Suprapubic skin (tissue), 4 donors: ENCODE data around the gene AGPS. TPM values are rescaled to one million over a fixed set of nuclear protein-coding genes. Genes with fewer than 3 reads are reported as not detected.
"Not testable (repeated sequence)": the region's sequence is repeated elsewhere in the genome, so short reads cannot be mapped to it uniquely, and the experiment has no call there.

ENCODE experiments used
- DNase-seq, 2 donors: peaks; one replicate each; pipeline ENCODE4 v3.0.0-alpha.2; 2019; ENCODE audit warnings: low spot score in 2 of 2
- H3K27ac ChIP-seq: fragments of 200-600 bp; sonication (generic); one replicate; pipeline ENCODE4 v1.5.1; 2019
- H3K27me3 ChIP-seq: fragments of 200-600 bp; sonication (generic); one replicate; pipeline ENCODE4 v1.5.1; 2019
- H3K36me3 ChIP-seq: fragments of 200-600 bp; sonication (generic); one replicate; pipeline ENCODE4 v1.5.1; 2019
- H3K4me1 ChIP-seq: fragments of 200-600 bp; sonication (generic); one replicate; pipeline ENCODE4 v1.5.1; 2019
- H3K4me3 ChIP-seq: fragments of 200-600 bp; sonication (generic); one replicate; pipeline ENCODE4 v1.5.1; 2019; ENCODE audit warnings: mild to moderate bottlenecking
- H3K9me3 ChIP-seq: fragments of 200-600 bp; sonication (generic); one replicate; pipeline ENCODE4 v1.5.1; 2019
- CTCF ChIP-seq, 2 donors: fragments of 200-600 bp in 1 of 2; fragments of 450-650 bp in 1 of 2; sonication (generic) in 1 of 2; IDR thresholded peaks; one replicate each; pipeline ENCODE4 v1.5.1; 2016 to 2019; ENCODE audit warnings: antibody characterized with exemption in 2 of 2, mild to moderate bottlenecking in 1 of 2, moderate library complexity in 1 of 2
- EP300 ChIP-seq: sonication (generic); formaldehyde crosslinking; IDR thresholded peaks from one replicate; pipeline ENCODE4 v1.6.1; 2017; ENCODE audit warnings: antibody characterized with exemption
- POLR2A ChIP-seq, 2 donors: fragments of 450-650 bp; IDR thresholded peaks; one replicate each; pipeline ENCODE4 v1.6.1; 2017; ENCODE audit warnings: antibody characterized with exemption in 2 of 2, mild to moderate bottlenecking in 2 of 2, moderate library complexity in 2 of 2
- POLR2AphosphoS5 ChIP-seq, 3 donors: sonication (generic); formaldehyde crosslinking; IDR thresholded peaks; one replicate each; pipeline ENCODE4 v1.6.1; 2017; ENCODE audit warnings: antibody characterized with exemption in 3 of 3
- WGBS: methylation state at CpG from one replicate; pipeline ENCODE4 v1.1.5; 2018; 5-methylcytosine and 5-hydroxymethylcytosine counted together
- total RNA-seq, 4 donors: library from RNA; depleted of rRNA; stranded (reverse); fragments of >200 nt; gene quantifications; one replicate each; pipeline ENCODE4 v1.1.0, GENCODE V29; 2016

Gene AGPS
- total RNA-seq, 4 donors from 2014 or later = 10.9 to 19.4 (median 13.9) TPM

GRCh38 chr2:177406182-177406581 is 13.6 kb downstream of the AGPS start:
- TF ChIP-seq POLR2AphosphoS5 (IDR thresholded peaks at IDR 0.05) (no peak), CTCF (IDR thresholded peaks at IDR 0.05) (no peak), POLR2A (IDR thresholded peaks at IDR 0.05) (no peak), EP300 (no peak)
- H3K9me3 ChIP-seq = no peaks in the 10 kb centered on the region
- H3K27ac ChIP-seq = no peak overlapping the region
- no peak overlapping the region for H3K4me3 ChIP-seq
- no peaks in the 10 kb centered on the region for H3K27me3 ChIP-seq
- peaks cover 17% of the 10 kb centered on the region for H3K4me1 ChIP-seq
- H3K36me3 ChIP-seq = no peaks in the 10 kb centered on the region
- no peak for DNase-seq
- WGBS = 95% methylated on average over 1 of the region's 1 CpG

GRCh38 chr2:177407031-177407430 is 14.5 kb downstream of the AGPS start:
- H3K4me3 ChIP-seq = no peak overlapping the region

DNA sequence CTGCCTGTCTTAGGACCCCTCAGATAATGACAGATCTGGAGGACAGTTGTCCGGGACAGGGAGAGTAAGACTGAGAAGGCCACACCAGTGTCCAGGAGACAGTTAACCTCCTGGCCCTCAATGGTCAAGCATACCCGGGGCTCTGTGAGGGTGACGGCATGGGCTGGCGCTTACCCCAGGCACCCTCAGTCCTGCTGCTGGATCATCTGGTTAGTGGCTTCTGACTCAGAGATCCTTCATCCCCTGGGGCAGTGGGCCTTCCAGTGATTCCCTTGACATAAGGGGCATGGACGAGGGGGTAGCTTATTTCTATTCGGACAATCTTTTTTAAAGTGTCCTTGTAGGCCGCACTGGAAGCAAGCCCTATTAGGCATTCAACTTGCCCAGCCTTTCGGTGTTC is 18.1 kb downstream of the AGPS start:
- not testable (repeated sequence) for H3K27me3 ChIP-seq, H3K27ac ChIP-seq, H3K4me1 ChIP-seq, DNase-seq, H3K4me3 ChIP-seq, H3K9me3 ChIP-seq, H3K36me3 ChIP-seq
- WGBS = 96% methylated on average over 7 of the region's 8 CpGs

More at GRCh38 chr2:177407031-177407430, 14.5 kb downstream of the AGPS start:
- DNase-seq = no peak
- Histone ChIP-seq H3K36me3 (no peaks in the 10 kb centered on the region), H3K27me3 (no peaks in the 10 kb centered on the region), H3K4me1 (peaks cover 17% of the 10 kb centered on the region), H3K9me3 (no peaks in the 10 kb centered on the region), H3K27ac (no peak overlapping the region)
- TF ChIP-seq POLR2AphosphoS5 (IDR thresholded peaks at IDR 0.05) (no peak), POLR2A (IDR thresholded peaks at IDR 0.05) (no peak), CTCF (IDR thresholded peaks at IDR 0.05) (no peak), EP300 (no peak)
- WGBS = 87% methylated on average over 2 of the region's 2 CpGs

- Histone ChIP-seq H3K27me3 (no peaks in the 10 kb centered on the region), H3K36me3 (no peaks in the 10 kb centered on the region), H3K4me3 (no peak overlapping the region), H3K4me1 (peaks cover 6% of the 10 kb centered on the region), H3K27ac (no peak overlapping the region), H3K9me3 (no peaks in the 10 kb centered on the region)
- whole genome bisulfite sequencing = 61% methylated on average over 3 of the region's 3 CpGs
- DNase-seq = no peak
- TF ChIP-seq POLR2AphosphoS5 (IDR thresholded peaks at IDR 0.05) = no peak
- no peak for TF ChIP-seq EP300
- TF ChIP-seq CTCF (IDR thresholded peaks at IDR 0.05) = no peak
- no peak for TF ChIP-seq POLR2A (IDR thresholded peaks at IDR 0.05)
Observed at GRCh38 chr2:177413703-177414102, 21.1 kb downstream of the AGPS start.

DNA sequence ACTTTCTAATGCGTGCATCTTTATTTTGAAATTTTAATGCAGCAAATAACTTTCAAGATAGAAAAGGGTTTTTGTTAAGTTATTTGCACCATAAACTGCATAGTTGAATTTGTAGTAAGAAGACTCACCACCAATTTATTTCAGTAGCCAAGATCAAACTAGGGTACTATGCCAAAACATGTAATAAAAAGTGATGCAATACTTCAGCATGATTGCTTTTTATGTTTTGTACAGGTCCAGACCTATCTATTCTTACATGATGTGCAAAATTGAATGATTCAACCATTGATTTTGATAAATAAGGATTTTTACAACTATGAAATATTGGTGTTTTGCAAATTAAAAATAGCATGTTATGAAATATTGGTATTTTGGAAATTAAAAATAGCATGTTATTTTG is 26.7 kb downstream of the AGPS start:
- Histone ChIP-seq H3K27me3 (no peaks in the 10 kb centered on the region), H3K27ac (no peak overlapping the region), H3K4me1 (peaks cover 16% of the 10 kb centered on the region), H3K9me3 (no peaks in the 10 kb centered on the region), H3K4me3 (no peak overlapping the region), H3K36me3 (no peaks in the 10 kb centered on the region)
- 38% methylated on average over 1 of the region's 1 CpG for WGBS
- no peak for TF ChIP-seq CTCF (IDR thresholded peaks at IDR 0.05)
- TF ChIP-seq POLR2AphosphoS5 (IDR thresholded peaks at IDR 0.05) = no peak
- no peak for TF ChIP-seq POLR2A (IDR thresholded peaks at IDR 0.05)
- no peak for TF ChIP-seq EP300
- DNase-seq = no peak

DNA sequence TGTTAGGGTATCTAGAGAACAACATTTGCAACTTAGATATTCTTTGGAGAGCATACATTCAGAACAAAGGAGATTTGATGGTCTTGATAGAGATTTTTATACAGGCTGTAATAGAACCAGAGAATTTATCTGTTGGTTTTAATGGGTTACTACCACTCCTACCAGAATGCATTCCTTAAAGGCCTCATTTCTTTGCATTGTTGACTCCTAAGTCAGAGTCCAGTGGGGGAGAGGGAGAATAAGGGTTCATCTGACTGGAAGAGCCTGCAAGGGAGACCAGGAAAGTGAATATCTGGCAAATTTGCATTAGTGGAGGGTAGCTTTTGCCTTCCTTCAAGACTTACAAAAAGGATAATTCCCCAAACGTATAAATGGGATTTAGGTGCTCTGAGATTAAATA is 29.7 kb downstream of the AGPS start:
- peaks cover 5% of the 10 kb centered on the region for H3K9me3 ChIP-seq
- no peak for DNase-seq
- no peak overlapping the region for H3K27ac ChIP-seq
- no peak overlapping the region for H3K4me3 ChIP-seq
- peaks cover 9% of the 10 kb centered on the region for H3K4me1 ChIP-seq
- WGBS = 90% methylated on average over 1 of the region's 1 CpG
- H3K27me3 ChIP-seq = no peaks in the 10 kb centered on the region
- H3K36me3 ChIP-seq = no peaks in the 10 kb centered on the region
- no peak for TF ChIP-seq EP300
- no peak for TF ChIP-seq CTCF (IDR thresholded peaks at IDR 0.05)
- TF ChIP-seq POLR2AphosphoS5 (IDR thresholded peaks at IDR 0.05) = no peak
- TF ChIP-seq POLR2A (IDR thresholded peaks at IDR 0.05) = no peak

DNA sequence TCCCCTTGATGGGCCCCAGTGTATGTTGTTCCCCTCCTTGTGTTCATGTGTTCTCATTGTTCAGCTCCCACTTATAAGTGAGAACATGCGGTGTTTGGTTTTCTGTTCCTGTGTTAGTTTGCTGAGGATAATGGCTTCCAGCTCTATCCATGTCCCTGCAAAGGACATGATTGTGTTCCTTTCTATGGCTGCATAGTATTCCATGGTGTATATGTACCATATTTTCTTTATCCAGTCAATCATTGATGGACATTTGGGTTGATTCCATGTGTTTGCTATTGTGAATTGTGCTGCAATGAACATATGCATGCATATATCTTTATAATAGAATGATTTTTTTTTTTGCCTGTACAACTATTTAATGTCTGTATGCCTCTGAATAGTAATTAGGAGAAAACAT is 31.5 kb downstream of the AGPS start:
- not testable (repeated sequence) for H3K27me3 ChIP-seq, H3K4me3 ChIP-seq, H3K27ac ChIP-seq, H3K36me3 ChIP-seq, H3K9me3 ChIP-seq, DNase-seq, H3K4me1 ChIP-seq
- 96% methylated on average over 1 of the region's 1 CpG for WGBS

- not testable (repeated sequence) for DNase-seq, H3K27ac ChIP-seq, H3K9me3 ChIP-seq, H3K36me3 ChIP-seq, H3K27me3 ChIP-seq, H3K4me3 ChIP-seq, H3K4me1 ChIP-seq
- 91% methylated on average over 5 of the region's 5 CpGs for WGBS
Observed at GRCh38 chr2:177424620-177425019, 32.0 kb downstream of the AGPS start.
